ENCODE results near the gene TMEM74B. TPM values are rescaled to one million over a fixed set of nuclear protein-coding genes. Genes with fewer than 3 reads are reported as not detected.
"Not testable (repeated sequence)": the region's sequence is repeated elsewhere in the genome, so short reads cannot be mapped to it uniquely, and the experiment has no call there.

TMEM74B gene
- total RNA-seq, 1 experiment from 2014 or later = not detected

GRCh38 chr20:1154691-1155090 lies 30.1 kb downstream of the TMEM74B start:
- no peaks in the 10 kb centered on the region for H3K9me3 ChIP-seq (replicated peaks)
- no peaks in the 10 kb centered on the region for H3K4me1 ChIP-seq
- no peak overlapping the region for H3K27ac ChIP-seq
- H3K27me3 ChIP-seq = no peaks in the 10 kb centered on the region
- peaks cover 37% of the 10 kb centered on the region for H3K36me3 ChIP-seq
- no peak for DNase-seq
- no peak overlapping the region for H3K4me3 ChIP-seq

GRCh38 chr20:1154226-1154625 lies 30.6 kb downstream of the TMEM74B start:
- Histone ChIP-seq H3K27me3 (no peaks in the 10 kb centered on the region), H3K36me3 (peaks cover 37% of the 10 kb centered on the region), H3K27ac (no peak overlapping the region), H3K4me1 (no peaks in the 10 kb centered on the region), H3K9me3 (replicated peaks) (no peaks in the 10 kb centered on the region), H3K4me3 (no peak overlapping the region)
- DNase-seq = no peak

DNA sequence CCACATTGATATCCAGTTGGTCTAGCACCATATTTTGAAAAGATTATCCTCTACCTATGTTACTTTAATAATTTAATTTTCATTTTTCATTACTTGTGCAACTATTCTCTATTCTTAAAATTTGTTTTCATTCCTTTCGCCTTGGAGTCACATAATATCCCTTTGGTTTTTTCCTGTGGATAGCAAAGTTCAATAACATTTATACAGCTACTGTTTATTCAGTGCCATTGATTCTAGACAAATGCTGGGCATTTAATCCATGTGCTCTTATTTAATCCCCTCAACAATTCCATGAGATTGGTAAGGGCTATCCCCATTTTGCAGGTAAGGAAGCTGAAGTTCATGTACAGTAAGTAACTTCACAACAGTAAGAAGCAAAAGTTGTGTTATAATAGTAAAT lies 33.8 kb downstream of the TMEM74B start:
- Histone ChIP-seq H3K36me3 (peaks cover 41% of the 10 kb centered on the region), H3K4me3 (no peak overlapping the region)

GRCh38 chr20:1150218-1150617 lies 34.6 kb downstream of the TMEM74B start:
- Histone ChIP-seq H3K9me3 (replicated peaks) (no peaks in the 10 kb centered on the region), H3K36me3 (peaks cover 33% of the 10 kb centered on the region), H3K4me1 (no peaks in the 10 kb centered on the region), H3K27ac (no peak overlapping the region), H3K4me3 (no peak overlapping the region), H3K27me3 (no peaks in the 10 kb centered on the region)
- no peak for DNase-seq

More for the DNA sequence above, 33.8 kb downstream of the TMEM74B start:
- no peaks in the 10 kb centered on the region for H3K4me1 ChIP-seq
- DNase-seq = no peak
- no peaks in the 10 kb centered on the region for H3K9me3 ChIP-seq (replicated peaks)
- no peaks in the 10 kb centered on the region for H3K27me3 ChIP-seq
- H3K27ac ChIP-seq = no peak overlapping the region

DNA sequence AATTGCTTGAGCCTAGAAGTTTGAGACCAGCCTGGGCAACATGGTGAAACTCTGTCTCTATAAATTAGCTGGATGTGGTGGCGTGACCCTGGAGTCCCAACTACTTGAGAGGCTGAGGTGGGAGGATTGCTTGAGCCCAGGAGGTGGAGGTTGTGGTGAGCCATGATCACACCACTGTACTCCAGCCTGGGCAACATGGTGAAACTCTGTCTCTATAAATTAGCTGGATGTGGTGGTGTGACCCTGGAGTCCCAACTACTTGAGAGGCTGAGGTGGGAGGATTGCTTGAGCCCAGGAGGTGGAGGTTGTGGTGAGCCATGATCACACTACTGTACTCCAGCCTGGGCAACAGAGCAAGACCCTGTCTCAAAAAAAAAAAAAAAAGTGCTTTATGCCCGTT lies 35.0 kb downstream of the TMEM74B start:
- H3K27ac ChIP-seq; H3K4me1 ChIP-seq; H3K27me3 ChIP-seq; DNase-seq; H3K9me3 ChIP-seq (replicated peaks); H3K4me3 ChIP-seq: not testable (repeated sequence)
- H3K36me3 ChIP-seq = peaks cover 31% of the 10 kb centered on the region

DNA sequence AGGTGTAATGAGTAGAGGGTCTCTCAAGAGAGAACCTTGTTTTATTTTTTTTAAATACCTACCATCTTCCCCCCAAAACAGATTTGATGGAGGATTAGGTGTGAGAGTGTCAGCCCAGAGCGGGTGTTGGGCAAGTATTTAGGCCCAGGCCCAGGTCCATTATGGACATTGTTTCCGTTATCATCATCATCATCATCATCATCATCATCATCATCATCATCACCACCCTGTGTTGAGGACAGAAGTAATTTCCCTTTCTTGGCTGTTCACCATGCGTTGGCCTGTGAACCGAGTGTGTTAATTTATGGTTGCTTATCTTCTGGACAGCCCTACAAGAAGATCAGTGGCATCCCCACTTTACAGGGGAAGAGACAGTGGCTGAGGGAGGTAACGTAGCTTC lies 37.8 kb downstream of the TMEM74B start:
- H3K36me3 ChIP-seq = peaks cover 29% of the 10 kb centered on the region
- H3K27ac ChIP-seq = no peak overlapping the region
- H3K9me3 ChIP-seq (replicated peaks) = no peaks in the 10 kb centered on the region
- no peak overlapping the region for H3K4me3 ChIP-seq
- H3K4me1 ChIP-seq = no peaks in the 10 kb centered on the region
- no peaks in the 10 kb centered on the region for H3K27me3 ChIP-seq
- DNase-seq = no peak

GRCh38 chr20:1144401-1145172 lies 40.2 kb downstream of the TMEM74B start:
- H3K27me3 ChIP-seq = no peaks in the 10 kb centered on the region
- H3K4me1 ChIP-seq = no peaks in the 10 kb centered on the region
- H3K9me3 ChIP-seq (replicated peaks) = no peaks in the 10 kb centered on the region
- peaks cover 35% of the 10 kb centered on the region for H3K36me3 ChIP-seq
- H3K4me3 ChIP-seq = no peak overlapping the region
- DNase-seq = no peak
- H3K27ac ChIP-seq = no peak overlapping the region

DNA sequence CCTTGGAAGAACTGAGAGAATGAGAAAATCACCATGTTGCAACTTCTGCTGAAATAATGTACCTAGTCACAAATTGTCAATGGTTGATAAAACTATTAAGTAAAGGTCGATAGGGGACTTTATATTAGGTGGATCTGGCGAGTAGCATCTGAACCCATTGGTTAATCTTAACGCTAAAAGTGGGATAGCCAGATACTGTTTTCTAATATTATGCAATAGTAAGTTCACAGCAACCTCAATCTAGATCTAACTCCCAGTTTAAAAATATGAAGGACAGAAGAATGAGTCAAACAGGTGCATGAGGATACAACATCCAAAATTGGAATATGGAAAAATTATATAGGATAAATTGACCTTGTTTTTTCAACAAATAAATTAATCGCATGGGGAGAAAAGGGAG lies 47.5 kb downstream of the TMEM74B start:
- Histone ChIP-seq H3K9me3 (replicated peaks) (no peaks in the 10 kb centered on the region), H3K4me1 (no peaks in the 10 kb centered on the region), H3K36me3 (peaks cover 64% of the 10 kb centered on the region), H3K27me3 (no peaks in the 10 kb centered on the region), H3K4me3 (no peak overlapping the region), H3K27ac (no peak overlapping the region)
- no peak for DNase-seq

DNA sequence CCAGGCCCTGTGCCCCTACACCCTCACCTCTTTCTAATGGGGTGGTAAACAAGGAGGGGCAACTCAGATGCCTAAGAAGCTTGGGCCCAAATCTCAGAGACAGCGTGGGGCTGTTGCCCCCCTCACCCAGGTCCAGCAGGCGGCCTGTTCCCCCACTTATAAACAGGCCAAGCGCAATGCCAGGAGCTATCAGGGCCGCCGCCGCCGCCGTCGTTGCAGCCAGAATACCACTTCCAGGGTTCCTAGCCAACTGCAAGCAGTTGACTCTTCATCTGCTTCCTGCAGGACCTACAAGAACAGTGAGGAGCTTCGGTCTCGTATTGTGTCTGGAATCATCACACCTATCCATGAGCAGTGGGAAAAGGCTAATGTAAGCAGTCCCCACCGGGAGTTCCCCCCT lies 49.9 kb downstream of the TMEM74B start:
- H3K36me3 ChIP-seq = peaks cover 70% of the 10 kb centered on the region
- no peaks in the 10 kb centered on the region for H3K4me1 ChIP-seq
- no peak overlapping the region for H3K27ac ChIP-seq
- DNase-seq = no peak
- no peaks in the 10 kb centered on the region for H3K9me3 ChIP-seq (replicated peaks)
- H3K27me3 ChIP-seq = no peaks in the 10 kb centered on the region
- H3K4me3 ChIP-seq = no peak overlapping the region

DNA sequence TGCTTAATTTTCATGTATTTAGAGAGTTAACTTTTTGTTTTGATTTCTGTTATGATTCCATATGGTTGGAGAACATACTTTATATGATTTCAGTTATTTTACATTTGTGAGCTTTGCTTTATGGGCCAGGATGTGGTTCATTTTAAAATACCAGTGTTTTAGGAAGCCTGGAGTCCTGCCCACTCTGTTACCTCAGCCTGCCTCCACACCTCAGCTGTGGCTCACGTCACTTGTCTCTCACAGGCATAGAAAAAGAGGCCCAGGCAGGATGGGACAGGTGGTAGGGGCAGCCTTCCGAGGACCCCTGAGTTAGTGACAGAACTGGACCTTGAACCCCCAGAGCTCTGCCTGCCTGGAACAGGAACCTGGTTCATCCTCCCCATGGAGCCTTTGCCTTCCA lies 50.4 kb downstream of the TMEM74B start:
- Histone ChIP-seq H3K4me1 (no peaks in the 10 kb centered on the region), H3K36me3 (peaks cover 74% of the 10 kb centered on the region), H3K4me3 (no peak overlapping the region), H3K27me3 (no peaks in the 10 kb centered on the region), H3K27ac (no peak overlapping the region), H3K9me3 (replicated peaks) (no peaks in the 10 kb centered on the region)
- DNase-seq = no peak

- H3K4me1 ChIP-seq = no peaks in the 10 kb centered on the region
- no peaks in the 10 kb centered on the region for H3K27me3 ChIP-seq
- peaks cover 78% of the 10 kb centered on the region for H3K36me3 ChIP-seq
- H3K9me3 ChIP-seq (replicated peaks) = no peaks in the 10 kb centered on the region
- DNase-seq = no peak
- H3K4me3 ChIP-seq = no peak overlapping the region
- no peak overlapping the region for H3K27ac ChIP-seq
These were observed 53.4 kb downstream of the TMEM74B start for GRCh38 chr20:1131354-1131753.

DNA sequence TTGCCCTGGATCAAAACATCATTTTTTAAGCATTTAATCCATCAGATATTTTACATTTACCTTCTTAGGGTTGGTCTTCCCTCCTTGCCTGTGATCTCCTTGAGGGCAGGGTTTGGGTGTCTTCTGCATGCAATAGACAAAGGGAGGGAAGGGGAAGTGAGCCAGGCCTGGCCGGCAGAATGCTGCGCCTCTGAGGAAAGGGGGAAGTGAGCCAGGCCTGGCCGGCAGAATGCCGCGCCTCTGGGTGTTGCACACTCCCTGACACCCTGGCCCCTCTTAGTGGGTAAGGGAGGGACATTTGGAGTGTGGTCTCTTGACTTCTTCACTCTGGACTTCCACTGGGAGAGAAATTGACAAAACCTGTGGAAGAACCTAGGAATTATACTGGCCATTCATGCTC lies 53.9 kb downstream of the TMEM74B start:
- H3K27me3 ChIP-seq = no peaks in the 10 kb centered on the region
- no peak overlapping the region for H3K27ac ChIP-seq
- H3K36me3 ChIP-seq = peaks cover 77% of the 10 kb centered on the region
- H3K9me3 ChIP-seq (replicated peaks) = no peaks in the 10 kb centered on the region
- no peaks in the 10 kb centered on the region for H3K4me1 ChIP-seq
- H3K4me3 ChIP-seq = no peak overlapping the region
- no peak for DNase-seq

Other genes with a start within 250 kb of the TMEM74B start
- gene RSPO4, start 182.7 kb downstream of the TMEM74B start, total RNA-seq (2014; rRNA removed; shearing (Covaris generic)) = not detected in 2 replicates
- gene PSMF1, start 66.4 kb downstream of the TMEM74B start, total RNA-seq (2014; rRNA removed; shearing (Covaris generic)) = 49.8 and 52.2 TPM in 2 replicates
- gene C20orf202, start 18.5 kb upstream of the TMEM74B start, total RNA-seq (2014; rRNA removed; shearing (Covaris generic)) = not detected in 2 replicates
- gene RAD21L1, start 41.1 kb upstream of the TMEM74B start, total RNA-seq (2014; rRNA removed; shearing (Covaris generic)) = 0.28 TPM in 1 of 2 replicates, not detected in the other
- gene SNPH, start 81.3 kb upstream of the TMEM74B start, total RNA-seq (2014; rRNA removed; shearing (Covaris generic)) = 2.9 and 3.0 TPM in 2 replicates
- 0.71 TPM in 2 replicates for gene SDCBP2, start 144.2 kb upstream of the TMEM74B start, total RNA-seq (2014; rRNA removed; shearing (Covaris generic))
- gene FKBP1A, start 208.1 kb upstream of the TMEM74B start, total RNA-seq (2014; rRNA removed; shearing (Covaris generic)) = 112 and 127 TPM in 2 replicates

All from SJCRH30 (cell line).